ENCODE measurements around the gene RBM43.
"Not testable (repeated sequence)": the region's sequence is repeated elsewhere in the genome, so short reads cannot be mapped to it uniquely, and the experiment has no call there.

The RBM43 gene

DNA sequence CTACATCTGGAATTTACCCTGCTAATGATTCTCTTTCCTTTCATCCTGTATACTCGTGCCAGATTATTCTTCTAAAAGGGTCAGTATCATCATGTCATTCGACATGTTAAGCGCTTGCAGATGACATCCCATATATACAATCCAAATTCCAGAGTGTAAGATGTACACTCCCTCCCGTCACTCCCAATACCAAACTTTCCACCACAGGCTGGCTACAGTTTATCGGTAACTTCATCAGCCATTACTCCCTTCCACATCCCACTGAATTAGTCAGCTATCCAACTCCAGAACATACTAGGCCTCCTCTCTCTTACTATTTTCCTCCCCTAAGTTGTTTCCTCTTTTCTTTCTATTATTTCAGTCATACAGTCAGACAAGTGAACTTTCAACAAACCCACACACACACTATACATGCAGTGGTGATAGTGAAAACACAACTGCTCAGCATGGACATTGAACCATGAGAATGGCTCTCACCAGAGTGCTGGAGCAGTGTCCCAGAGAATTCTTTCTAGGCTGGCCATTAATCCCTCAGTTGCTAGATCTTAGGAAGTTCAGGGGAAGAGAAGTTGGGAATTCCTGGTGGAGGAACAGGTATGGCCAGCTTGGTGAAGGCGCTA is 38.4 kb upstream of the RBM43 start:
- DNase-seq = no peak
- H3K9me3 Mint-ChIP-seq = peaks cover 9% of the 10 kb centered on the region

DNA sequence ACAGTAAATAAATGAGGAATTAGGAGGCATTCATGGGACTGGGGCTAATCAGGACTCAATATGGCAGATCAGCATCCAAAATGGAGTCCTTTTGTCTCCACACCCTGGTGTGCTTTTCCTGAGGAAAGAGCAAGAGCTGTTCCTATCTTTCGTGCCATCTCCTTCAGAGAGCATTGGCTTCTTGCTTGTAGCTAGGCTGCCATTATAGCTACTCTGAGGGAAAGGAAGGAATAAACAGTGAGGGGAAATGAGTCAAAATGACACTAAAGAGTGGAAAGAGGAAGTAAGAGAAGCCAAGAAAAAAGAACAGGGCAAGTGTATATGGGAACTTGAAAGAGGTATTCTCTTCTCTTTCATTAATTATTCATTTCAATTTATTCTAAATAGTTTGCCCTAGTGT is 36.2 kb upstream of the RBM43 start:
- DNase-seq = no peak
- no peaks in the 10 kb centered on the region for H3K36me3 Mint-ChIP-seq (ENCODE audit: low read depth)
- no peaks in the 10 kb centered on the region for H3K4me1 Mint-ChIP-seq
- H3K9me3 Mint-ChIP-seq = peaks cover 9% of the 10 kb centered on the region
- H3K27me3 Mint-ChIP-seq (ENCODE audit: low read depth, poor library complexity) = no peaks in the 10 kb centered on the region
- H3K4me3 Mint-ChIP-seq = no peak overlapping the region
- TF ChIP-seq, protein P1, sequence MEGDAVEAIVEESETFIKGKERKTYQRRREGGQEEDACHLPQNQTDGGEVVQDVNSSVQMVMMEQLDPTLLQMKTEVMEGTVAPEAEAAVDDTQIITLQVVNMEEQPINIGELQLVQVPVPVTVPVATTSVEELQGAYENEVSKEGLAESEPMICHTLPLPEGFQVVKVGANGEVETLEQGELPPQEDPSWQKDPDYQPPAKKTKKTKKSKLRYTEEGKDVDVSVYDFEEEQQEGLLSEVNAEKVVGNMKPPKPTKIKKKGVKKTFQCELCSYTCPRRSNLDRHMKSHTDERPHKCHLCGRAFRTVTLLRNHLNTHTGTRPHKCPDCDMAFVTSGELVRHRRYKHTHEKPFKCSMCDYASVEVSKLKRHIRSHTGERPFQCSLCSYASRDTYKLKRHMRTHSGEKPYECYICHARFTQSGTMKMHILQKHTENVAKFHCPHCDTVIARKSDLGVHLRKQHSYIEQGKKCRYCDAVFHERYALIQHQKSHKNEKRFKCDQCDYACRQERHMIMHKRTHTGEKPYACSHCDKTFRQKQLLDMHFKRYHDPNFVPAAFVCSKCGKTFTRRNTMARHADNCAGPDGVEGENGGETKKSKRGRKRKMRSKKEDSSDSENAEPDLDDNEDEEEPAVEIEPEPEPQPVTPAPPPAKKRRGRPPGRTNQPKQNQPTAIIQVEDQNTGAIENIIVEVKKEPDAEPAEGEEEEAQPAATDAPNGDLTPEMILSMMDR (IDR thresholded peaks at IDR 0.05) = no peak
- no peak overlapping the region for H3K27ac Mint-ChIP-seq

More for the DNA sequence above, 38.4 kb upstream of the RBM43 start:
- Mint-ChIP-seq H3K4me3 (no peak overlapping the region), H3K4me1 (no peaks in the 10 kb centered on the region), H3K36me3 (ENCODE audit: low read depth) (no peaks in the 10 kb centered on the region), H3K27me3 (ENCODE audit: low read depth, poor library complexity) (peaks cover 3% of the 10 kb centered on the region), H3K27ac (no peak overlapping the region)
- TF ChIP-seq, protein P1 (IDR thresholded peaks at IDR 0.05) = no peak

DNA sequence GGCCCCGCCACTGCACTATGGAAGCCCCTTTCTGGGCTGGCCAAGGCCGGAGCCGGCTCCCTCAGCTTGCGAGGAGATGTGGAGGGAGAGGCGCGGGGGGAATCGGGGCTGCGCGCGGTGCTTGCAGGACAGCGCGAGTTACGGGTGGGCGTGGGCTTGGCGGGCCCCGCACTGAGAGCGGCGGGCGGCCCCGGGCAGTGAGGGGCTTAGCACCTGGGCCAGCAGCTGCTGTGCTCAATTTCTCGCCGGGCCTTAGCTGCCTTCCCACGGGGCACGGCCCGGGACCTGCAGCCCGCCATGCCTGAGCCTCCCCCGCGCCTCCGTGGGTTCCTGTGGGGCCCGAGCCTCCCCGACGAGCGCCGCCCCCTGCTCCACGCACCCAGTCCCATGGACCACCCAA is 34.3 kb upstream of the RBM43 start:
- not testable (repeated sequence) for H3K27ac Mint-ChIP-seq; H3K27me3 Mint-ChIP-seq (ENCODE audit: low read depth, poor library complexity); H3K9me3 Mint-ChIP-seq; H3K4me3 Mint-ChIP-seq; H3K36me3 Mint-ChIP-seq (ENCODE audit: low read depth); H3K4me1 Mint-ChIP-seq; DNase-seq

DNA sequence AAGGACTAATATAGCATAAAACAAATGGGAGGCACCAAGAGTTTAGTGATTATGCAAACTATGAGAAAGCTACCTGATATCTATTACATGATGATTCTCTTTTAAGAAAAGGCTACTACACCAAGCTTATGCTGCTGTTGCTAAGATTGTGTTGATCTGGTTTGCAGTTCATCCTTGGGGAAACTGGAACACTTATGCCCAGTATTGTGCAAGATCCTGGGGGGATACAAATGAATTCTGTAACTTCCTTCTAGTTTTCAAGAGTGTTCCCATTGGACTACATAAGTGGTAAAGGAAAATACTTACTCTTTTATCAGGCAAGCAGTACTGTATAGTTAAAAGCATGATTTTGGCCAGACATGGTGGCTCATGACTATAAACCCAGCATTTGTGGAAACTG is 30.9 kb upstream of the RBM43 start:
- Mint-ChIP-seq H3K27ac (no peak overlapping the region), H3K4me3 (no peak overlapping the region)
- TF ChIP-seq, protein P1 (IDR thresholded peaks at IDR 0.05) = no peak

DNA sequence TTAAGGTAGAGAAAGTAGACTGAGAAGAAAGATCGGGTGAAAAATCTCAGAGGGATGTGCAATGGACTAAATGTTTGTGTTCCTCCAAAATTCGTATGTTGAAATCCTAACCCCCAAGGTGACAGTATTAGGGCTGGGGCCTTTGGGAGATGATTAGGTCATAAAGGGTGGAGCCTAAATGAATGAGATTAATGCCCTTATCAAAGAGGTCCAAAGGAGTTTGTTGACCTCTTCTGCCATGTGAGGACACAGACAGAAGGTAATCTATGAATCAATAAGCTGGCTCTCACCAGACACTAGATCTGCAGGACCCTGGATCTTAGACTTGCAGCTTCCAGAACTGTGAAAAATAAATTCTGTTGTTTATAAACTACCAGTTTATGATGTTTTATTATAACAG is 30.5 kb upstream of the RBM43 start:
- peaks cover 6% of the 10 kb centered on the region for H3K4me1 Mint-ChIP-seq
- no peaks in the 10 kb centered on the region for H3K36me3 Mint-ChIP-seq (ENCODE audit: low read depth)
- TF ChIP-seq, protein P1 (IDR thresholded peaks at IDR 0.05) = no peak
- no peak overlapping the region for H3K27ac Mint-ChIP-seq
- peaks cover 31% of the 10 kb centered on the region for H3K27me3 Mint-ChIP-seq (ENCODE audit: low read depth, poor library complexity)
- DNase-seq = no peak
- H3K9me3 Mint-ChIP-seq = peaks cover 18% of the 10 kb centered on the region
- H3K4me3 Mint-ChIP-seq = no peak overlapping the region

More for the DNA sequence above, 30.9 kb upstream of the RBM43 start:
- Mint-ChIP-seq H3K27me3 (ENCODE audit: low read depth, poor library complexity) (peaks cover 28% of the 10 kb centered on the region), H3K36me3 (ENCODE audit: low read depth) (no peaks in the 10 kb centered on the region), H3K9me3 (peaks cover 19% of the 10 kb centered on the region), H3K4me1 (peaks cover 6% of the 10 kb centered on the region)
- DNase-seq = no peak

DNA sequence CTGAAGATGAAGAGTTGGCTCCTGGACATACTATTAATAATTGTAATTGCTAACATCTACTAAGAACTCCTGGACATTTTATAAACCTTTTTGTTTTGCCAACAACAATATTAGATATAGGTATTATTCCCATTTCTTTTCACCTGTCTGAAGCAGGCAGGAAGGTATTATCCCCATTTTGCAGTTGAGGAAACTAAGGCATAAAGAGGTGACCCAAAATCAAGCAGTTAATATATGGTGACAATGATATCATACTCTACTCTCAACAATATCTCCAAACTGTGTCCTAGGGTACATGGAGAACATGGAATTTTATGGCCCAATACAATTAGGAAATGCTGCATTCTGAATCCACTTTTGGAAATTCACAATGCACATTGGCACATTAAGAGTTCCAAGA is 29.6 kb upstream of the RBM43 start:
- H3K9me3 Mint-ChIP-seq = peaks cover 14% of the 10 kb centered on the region
- no peak overlapping the region for H3K4me3 Mint-ChIP-seq
- H3K36me3 Mint-ChIP-seq (ENCODE audit: low read depth) = no peaks in the 10 kb centered on the region
- peaks cover 36% of the 10 kb centered on the region for H3K27me3 Mint-ChIP-seq (ENCODE audit: low read depth, poor library complexity)
- DNase-seq = no peak
- H3K4me1 Mint-ChIP-seq = peaks cover 6% of the 10 kb centered on the region
- H3K27ac Mint-ChIP-seq = no peak overlapping the region
- TF ChIP-seq, protein P1 (IDR thresholded peaks at IDR 0.05) = no peak
